ENCODE data around the gene LRIG3.

- TF ChIP-seq ADNP (tag; IDR thresholded peaks at IDR 0.05) (no peak), C11orf30 (IDR thresholded peaks at IDR 0.05; ENCODE audit: low read depth) (no peak), FIP1L1 (IDR thresholded peaks at IDR 0.05; ENCODE audit: low read depth, low read length, poor library complexity, severe bottlenecking) (no peak), DNMT1 (IDR thresholded peaks at IDR 0.05) (no peak), SP2 (IDR thresholded peaks at IDR 0.05; ENCODE audit: extremely low read depth, low read depth, low read length, poor library complexity, severe bottlenecking) (no peak), MAFG (tag; conservative IDR thresholded peaks at IDR 0.05) (no peak), GTF2F1 (IDR thresholded peaks at IDR 0.05; ENCODE audit: low read depth, low read length) (no peak), CHD2 (IDR thresholded peaks at IDR 0.05; ENCODE audit: low read depth, low read length) (no peak), EZH2 (IDR thresholded peaks at IDR 0.05; ENCODE audit: borderline replicate concordance, low read depth, low read length) (no peak), ZNF354B (CRISPR knock-in tag; IDR thresholded peaks at IDR 0.05) (no peak), SRF (CRISPR knock-in tag; IDR thresholded peaks at IDR 0.05) (no peak), MAFK (IDR thresholded peaks at IDR 0.05; ENCODE audit: low read length) (no peak), POLR3A (IDR thresholded peaks at IDR 0.05; ENCODE audit: borderline replicate concordance, extremely low read depth, insufficient read depth, insufficient read length) (no peak), CTCF (IDR thresholded peaks at IDR 0.05 in 2 of 3, conservative IDR thresholded peaks at IDR 0.05 in 1 of 3; ENCODE audit: insufficient read depth in 2 of 3, low read depth in 1 of 3, low read length in 3 of 3) (no peak)
Observed at GRCh38 chr12:58916161-58916621, 4.1 kb downstream of the LRIG3 start.

Measured in K562 (cell line).